Measurements from ENCODE around the gene TNFRSF1B.

The TNFRSF1B gene

DNA sequence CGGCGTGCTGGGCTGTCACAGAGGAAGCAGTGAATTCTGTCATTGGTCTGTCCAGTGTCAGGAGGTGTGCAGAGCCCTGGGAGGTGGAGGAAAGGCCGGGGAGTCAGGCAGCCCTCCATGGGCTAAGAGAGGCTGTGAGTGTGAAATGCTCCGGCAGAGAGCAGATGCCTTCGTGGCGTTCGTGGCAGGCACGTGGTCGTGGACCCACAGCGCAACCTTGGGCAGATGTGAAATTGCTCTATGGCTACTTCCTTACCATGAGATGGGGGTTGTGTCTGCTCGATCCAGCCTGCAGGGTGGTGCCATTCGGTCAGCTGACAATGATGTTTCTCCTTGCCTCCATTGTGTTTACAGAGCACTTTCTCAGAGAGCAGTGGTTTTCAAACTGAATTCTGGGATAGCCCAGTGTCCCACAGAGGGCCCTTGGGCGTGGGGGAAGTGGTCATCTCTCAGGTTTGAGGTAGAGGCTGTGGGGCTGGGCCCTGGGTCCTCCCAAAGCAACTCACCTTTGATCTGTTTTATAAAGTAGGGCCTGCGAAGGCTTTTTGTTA, 27.9 kb downstream of the TNFRSF1B start:
- no peak for DNase-seq (ENCODE audit: low read depth)

DNA sequence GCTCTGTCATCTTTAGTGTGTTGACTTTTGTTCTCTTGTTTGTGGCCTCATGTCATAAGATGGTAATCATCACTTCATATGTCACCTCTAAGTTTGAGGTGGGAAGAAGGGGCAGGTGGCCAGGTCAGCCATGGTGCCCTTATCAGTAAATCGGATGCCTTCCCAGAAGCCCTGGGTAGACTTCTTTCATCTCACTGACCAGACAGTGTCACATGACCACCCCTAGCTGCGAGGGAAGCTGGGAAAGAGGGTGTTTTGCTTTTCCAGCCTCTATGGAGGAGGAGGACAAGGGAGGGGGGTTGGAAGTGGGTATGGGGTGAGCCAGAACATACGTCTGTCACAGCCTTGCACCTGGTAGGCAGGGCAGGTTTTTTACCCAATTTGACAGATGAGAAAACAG, 28.6 kb downstream of the TNFRSF1B start:
- DNase-seq (ENCODE audit: low read depth) = no peak

DNA sequence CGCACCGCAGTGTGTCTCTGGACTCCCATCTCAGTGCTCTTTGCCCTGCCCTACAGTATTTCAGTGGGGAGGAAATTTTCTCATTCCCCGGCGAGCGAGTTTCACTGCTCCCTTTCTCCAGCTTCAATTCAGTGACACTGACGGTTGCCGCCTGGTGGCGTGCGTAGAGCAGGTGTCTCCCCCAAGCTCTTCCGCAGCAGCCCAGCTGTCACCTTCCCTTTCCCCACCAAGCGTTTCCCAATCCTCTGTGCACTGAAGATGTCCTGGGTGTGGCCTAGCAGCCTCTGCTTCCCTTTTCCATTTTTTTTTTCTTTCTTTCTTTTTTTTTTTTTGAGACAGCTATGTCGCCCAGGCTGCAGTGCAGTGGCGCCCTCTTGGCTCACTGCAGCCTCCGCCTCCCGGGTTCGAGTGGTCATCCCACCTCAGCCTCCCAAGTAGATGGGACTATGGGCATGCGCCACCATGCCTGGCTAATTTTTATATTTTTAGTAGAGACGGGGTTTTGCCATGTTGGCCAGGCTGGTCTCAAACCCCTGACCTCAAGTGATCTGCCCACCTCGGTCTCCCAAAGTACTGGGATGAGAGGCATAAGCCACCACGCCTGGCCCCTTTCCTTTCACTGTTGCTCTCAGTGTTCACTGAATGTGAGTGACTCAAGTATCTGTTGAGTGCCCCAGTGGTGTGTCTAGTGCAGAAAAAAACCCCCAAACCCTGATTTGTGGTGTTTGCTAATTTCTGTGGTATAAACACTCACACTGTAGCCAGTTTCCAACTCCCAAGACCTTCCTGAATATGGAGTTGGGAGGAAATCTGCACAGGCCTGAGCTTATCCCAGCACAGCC, 30.1 kb downstream of the TNFRSF1B start:
- no peak for DNase-seq (ENCODE audit: low read depth)

DNA sequence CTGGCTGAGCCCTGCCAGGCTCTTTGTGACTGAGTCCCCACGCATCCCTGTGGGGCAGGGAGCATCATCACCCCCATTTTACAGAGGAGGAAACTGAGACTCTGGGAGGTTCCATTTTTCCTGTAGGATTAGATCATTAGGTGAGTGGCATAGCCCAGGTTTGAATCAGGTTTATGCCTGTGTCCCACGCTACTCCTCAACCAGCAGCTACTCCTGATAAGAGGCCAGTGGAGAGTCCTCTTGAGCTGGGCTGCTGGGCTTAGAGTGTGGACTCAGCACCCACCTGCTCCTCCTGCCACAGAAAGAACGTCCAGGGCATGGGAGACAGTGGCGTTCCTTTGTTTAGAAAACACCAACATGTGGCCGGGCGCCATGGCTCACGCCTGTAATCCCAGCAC, 30.7 kb downstream of the TNFRSF1B start:
- no peak for DNase-seq (ENCODE audit: low read depth)

DNA sequence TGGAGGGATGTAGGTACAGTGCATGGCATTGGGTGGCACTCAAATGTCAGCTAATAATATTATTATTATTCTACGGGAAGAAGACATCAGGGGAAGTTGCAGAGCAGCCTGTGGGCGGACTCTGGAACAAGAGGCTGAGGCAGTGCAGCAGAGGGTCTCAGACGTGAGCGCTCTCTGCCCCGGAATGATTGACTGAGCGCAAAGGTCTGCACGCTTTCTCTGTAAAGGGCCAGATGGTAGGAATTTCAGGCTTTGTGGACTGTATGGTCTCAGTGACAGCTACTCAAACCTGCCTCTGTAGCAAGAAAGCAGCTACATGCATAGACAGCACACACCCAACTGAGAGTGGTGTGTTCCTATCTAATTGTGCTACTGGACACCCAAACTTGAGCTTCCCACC, 33.4 kb downstream of the TNFRSF1B start:
- DNase-seq (ENCODE audit: low read depth) = no peak

DNA sequence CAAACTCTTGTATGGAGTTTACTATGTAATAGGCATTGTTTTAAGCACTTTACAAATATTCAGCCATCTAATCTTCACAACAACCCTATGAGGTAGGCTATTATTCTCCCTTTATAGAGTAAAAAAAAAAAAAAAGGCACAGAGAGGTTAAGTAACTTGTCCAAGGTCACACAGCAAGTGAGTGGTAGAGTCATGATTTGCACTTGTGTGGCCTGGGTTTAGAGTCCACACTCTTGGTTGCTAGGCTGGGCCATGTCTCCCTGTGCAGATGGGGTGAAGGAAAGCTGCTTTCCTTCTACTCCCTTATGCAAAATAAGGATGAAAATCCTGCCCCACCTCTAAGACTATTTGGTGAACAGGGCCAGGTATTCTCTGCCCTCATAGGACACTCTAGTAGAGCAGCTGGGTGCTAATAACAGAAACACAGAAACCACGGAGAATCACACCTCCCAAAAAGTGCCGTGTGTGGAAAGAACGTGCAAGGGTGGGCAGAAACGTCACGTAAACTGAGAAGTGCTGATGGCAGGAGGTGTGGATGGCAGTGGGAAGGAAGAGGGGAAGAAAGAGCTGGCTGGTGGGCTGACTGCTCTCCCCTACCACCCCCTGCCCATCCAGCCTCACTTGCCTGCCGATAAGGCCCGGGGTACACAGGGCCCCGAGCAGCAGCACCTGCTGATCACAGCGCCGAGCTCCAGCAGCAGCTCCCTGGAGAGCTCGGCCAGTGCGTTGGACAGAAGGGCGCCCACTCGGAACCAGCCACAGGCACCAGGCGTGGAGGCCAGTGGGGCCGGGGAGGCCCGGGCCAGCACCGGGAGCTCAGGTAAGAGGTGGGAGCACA, 34.8 kb downstream of the TNFRSF1B start:
- DNase-seq (ENCODE audit: low read depth) = no peak

DNA sequence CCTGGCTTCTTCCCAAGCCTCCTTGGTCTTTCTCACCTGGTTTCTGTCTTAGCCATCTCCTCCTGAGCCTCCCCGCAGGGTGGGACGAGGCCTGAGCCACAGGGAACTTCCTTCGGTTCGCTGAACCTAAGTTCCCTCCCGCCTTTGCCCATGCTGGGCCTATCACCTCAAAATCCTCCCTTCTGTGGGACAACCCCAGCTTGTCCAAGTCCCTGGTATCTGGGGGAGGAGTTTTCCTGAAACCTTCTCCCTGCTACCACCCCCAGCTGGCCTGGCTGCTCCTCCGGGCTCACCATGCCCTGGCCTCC, 35.4 kb downstream of the TNFRSF1B start:
- no peak for DNase-seq (ENCODE audit: low read depth)

DNA sequence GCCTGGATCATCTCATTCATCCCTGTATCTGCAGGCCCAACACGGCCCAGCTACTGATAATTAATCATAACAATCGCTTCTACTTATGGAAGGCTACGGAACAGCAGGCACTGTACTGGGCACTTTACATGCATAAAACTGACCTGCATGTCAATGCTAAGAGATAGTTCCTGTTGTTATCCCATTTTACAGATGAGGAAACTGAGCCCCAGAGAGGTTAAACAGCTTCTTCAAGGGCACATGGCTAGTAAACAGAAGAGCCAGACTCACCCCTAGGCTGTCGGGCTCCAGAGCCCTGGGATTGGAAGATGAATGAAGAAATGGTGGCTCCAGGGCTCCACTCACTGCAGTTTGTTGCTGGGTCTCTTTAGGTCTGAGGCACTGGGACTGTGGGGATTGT, 35.8 kb downstream of the TNFRSF1B start:
- no peak for DNase-seq (ENCODE audit: low read depth)

DNA sequence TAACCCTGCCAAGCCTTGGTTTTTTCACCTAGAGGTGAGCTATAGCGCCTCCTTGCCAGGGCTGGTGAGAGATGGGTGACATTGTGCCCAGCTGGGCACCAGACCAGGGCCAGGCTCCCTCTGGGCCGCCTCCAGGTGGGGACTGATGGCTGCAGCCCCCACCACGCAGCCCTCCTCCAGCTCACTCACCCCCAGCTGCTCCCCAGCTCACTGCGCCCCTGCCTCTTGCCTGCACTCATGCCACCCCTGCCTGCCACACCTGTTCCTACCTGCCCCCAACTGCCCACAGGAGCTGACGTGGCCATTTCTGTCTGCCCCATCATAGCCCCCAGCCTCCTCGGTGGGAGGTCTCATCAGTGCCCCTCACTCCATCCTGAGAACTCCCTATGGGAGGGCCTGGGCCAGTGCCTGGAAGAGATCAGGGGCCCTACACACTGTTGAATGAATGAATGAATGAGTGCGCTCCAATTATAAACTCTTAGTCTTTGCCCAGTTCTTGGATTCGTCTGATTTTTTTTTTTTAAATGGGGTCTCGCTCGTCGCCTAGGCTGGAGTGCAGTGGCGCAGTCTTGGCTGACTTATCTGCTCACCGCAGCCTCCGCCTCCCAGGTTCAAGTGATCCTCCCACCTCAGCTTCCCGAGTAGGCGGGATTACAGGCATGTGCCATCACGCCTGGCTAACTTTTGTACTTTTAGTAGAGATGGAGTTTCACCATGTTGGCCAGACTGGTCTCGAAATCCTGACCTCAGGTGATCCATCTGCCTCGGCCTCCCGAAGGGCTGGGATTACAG, 36.6 kb downstream of the TNFRSF1B start:
- DNase-seq (ENCODE audit: low read depth) = no peak

DNA sequence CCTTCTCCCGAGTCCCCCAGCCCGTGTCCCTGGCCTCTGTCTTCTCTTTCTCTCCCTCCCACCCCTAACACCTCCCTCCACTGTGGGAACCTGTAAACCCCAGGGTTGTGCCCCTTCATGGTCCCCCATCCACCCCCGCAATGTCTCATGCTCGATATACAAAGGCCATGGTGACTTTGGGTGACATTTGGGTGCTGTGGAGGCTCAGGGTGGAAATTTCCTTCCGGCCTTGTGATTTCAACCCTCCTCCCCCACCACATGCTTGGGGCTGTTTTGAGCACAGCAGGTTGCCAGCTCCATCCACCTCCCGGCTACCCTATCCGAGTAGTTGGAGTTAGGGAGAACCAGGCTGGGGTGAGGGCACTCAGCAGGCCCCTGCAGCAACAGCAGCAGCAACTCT, 37.3 kb downstream of the TNFRSF1B start:
- DNase-seq (ENCODE audit: low read depth) = no peak

DNA sequence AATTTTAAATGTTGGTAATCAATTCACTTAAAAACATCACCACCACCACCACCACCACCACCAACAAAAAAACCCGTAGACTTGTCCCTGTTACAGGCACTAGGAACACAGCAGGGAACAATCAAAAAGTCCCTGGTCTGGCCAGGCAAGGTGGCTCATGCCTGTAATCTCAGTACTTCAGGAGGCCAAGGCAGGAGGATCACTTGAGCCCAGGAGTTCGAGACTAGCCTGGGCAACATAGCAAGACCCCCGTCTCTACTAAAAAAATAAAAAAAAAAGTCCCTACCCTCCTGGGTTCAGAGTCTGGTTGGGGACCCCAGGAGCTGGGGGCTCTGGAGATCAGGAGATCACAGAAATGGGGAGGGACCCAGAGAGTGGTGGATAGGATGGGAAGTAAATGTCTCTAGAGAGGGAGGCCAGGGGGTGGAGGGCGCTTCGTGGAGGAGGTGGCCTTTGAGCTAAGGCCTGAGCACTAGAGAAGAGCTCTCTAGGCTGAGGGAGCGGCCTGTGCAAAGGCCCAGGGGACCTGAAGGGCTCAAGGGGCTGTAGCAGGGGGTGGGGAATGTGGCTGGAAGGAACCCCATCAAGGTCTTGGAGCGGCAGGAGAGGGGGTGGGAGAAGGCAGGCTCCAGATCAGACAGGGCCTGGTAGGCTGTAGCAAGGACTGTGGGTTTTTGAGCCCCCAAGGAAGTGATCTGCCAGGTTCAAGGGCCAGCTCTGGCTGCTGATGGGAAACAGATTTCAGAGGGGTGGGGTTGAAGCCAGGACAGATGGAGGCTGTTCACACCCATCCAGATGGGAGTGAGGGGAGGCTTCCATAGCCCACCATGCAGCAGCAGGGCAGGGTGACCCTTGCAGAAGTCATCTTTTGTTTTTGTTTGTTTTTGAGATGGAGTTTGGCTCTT, 38.2 kb downstream of the TNFRSF1B start:
- DNase-seq (ENCODE audit: low read depth) = no peak

DNA sequence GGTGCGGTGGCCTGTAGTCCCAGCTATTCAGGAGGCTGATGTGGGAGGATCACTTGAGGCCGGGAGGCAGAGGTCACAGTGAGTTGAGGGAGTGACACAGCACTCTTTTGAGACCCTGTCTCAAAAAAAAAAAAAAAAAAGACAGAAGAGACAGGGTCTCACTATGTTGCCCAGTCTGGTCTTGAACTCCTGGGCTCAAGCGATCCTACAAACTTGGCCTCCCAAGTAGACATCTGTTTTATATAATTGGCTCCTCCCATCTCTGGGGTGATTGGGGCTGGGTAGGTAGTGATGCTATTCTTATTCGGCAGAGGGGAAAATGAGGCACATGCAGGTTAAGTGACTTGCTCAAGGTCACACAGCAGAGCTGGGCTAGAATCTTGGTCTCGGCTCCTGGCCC, 39.4 kb downstream of the TNFRSF1B start:
- DNase-seq (ENCODE audit: low read depth) = no peak

DNA sequence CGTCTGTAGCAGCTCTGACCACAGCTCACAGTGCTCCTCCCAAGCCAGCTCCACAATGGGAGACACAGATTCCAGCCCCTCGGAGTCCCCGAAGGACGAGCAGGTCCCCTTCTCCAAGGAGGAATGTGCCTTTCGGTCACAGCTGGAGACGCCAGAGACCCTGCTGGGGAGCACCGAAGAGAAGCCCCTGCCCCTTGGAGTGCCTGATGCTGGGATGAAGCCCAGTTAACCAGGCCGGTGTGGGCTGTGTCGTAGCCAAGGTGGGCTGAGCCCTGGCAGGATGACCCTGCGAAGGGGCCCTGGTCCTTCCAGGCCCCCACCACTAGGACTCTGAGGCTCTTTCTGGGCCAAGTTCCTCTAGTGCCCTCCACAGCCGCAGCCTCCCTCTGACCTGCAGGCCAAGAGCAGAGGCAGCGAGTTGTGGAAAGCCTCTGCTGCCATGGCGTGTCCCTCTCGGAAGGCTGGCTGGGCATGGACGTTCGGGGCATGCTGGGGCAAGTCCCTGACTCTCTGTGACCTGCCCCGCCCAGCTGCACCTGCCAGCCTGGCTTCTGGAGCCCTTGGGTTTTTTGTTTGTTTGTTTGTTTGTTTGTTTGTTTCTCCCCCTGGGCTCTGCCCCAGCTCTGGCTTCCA, 40.1 kb downstream of the TNFRSF1B start:
- DNase-seq (ENCODE audit: low read depth) = no peak

DNA sequence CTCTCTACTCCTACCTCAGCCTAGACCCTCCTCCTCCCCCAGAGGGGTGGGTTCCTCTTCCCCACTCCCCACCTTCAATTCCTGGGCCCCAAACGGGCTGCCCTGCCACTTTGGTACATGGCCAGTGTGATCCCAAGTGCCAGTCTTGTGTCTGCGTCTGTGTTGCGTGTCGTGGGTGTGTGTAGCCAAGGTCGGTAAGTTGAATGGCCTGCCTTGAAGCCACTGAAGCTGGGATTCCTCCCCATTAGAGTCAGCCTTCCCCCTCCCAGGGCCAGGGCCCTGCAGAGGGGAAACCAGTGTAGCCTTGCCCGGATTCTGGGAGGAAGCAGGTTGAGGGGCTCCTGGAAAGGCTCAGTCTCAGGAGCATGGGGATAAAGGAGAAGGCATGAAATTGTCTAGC, 41.5 kb downstream of the TNFRSF1B start:
- DNase-seq (ENCODE audit: low read depth) = no peak

DNA sequence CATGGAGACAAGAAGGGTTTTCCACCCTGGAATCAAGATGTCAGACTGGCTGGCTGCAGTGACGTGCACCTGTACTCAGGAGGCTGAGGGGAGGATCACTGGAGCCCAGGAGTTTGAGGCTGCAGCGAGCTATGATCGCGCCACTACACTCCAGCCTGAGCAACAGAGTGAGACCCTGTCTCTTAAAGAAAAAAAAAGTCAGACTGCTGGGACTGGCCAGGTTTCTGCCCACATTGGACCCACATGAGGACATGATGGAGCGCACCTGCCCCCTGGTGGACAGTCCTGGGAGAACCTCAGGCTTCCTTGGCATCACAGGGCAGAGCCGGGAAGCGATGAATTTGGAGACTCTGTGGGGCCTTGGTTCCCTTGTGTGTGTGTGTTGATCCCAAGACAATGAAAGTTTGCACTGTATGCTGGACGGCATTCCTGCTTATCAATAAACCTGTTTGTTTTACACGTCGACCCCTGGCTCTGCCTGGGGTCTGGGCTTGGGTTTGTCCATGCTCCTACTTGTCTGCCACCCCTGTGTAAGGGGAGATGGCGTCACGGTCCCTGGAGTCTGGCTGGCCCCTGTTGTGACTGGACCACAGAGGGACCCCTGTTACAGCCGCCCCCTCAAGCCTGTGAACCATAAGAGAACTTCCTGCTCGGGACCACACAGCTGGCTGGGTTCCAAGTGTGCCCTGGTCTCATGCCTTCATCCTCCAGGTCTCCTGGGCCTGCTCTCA, 42.1 kb downstream of the TNFRSF1B start:
- DNase-seq (ENCODE audit: low read depth) = peak; percentile 71

DNA sequence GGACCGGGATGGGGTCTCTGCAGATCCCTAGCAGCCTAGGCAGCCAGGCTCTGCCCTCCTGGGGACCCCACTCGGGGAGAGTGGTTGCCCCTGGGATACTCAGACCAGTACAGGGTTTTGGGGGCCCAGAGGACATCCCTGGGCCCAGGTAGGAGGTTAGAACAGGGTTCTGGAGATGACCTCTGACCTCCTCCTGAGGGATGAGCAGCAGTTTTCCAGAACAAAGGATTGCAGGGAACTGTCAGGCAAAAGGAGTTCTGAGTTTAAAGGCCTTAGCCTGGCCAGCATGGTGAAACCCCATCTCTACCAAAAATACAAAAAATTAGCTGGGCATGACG, 42.7 kb downstream of the TNFRSF1B start:
- DNase-seq (ENCODE audit: low read depth) = no peak

DNA sequence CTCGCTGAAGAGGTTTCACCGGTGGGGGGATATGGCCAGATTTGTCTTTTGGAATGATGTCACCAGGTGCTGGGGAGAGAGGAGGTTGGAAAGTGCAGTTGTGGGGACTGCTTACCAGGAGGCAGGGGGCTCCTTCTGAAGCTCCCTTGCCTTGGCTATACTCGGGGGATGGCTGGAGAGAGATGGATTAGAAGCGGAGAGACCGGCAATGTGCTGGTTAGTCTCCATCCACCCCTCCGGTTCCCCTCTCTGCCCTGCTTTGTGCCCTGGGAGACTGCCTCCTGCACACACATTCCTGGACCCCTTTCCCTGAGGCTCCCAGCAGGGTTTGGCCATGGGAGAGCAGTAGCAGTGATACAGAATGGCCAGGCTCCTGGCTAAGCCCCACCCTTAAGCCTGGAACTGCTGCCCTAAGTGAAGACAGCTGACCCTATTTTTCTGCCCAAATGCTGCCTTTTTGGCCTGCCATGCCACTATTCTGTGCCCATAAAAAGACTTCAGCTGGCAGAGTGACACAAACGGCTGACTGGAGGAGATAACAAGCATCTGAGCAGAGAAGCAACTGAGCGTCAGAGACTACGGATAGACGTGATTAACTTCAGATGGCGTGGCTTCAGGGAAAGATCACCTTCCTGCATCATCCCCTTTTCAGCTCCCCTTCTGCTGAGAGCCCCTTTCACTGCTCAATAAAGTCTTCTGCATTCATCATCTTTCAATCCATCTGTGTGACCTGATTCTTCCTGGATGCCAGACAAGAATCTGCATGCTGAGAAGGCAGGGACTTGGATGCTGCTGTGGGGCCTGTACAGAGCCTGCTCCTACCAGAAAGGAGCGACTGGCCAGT, 48.5 kb downstream of the TNFRSF1B start:
- DNase-seq (ENCODE audit: low read depth) = no peak

DNA sequence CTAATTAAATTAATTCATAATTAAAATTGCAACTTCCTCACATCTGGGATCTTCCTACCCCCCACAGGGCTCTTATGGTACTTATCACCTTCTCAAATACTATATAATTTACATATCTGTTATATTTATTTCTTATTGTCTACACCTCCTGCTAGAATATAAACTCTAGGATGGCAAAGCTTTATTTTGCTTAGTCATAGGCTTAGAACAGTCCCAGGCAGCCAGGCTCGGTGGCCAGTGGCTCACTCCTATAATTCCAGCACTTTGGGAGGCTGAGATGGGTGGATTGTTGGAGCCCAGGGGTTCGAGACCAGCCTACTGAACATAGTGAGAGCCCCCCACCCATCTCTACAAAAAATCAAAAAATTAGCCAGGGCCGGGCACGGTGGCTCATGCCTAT, 53.0 kb downstream of the TNFRSF1B start:
- no peak for DNase-seq (ENCODE audit: low read depth)

DNA sequence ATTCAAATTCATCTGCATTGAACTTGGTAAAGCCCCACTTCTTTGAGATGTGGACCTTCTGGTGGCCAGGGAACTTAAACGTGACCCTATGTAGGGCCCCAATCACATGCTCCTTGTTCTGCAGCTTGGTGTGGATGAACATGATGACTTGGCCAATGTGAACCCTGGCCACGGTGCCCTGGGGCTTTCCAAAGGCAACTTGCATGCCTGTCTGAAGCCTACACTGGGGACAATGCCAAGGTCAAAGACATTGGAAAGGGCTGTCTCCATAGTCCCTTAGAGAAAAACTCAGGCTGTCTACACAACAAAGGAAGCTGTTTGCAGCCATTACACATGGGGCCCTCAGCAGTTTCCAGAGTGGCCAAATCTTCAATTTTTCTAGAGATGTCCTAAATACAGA, 54.1 kb downstream of the TNFRSF1B start:
- no peak for DNase-seq (ENCODE audit: low read depth)
